GM15510 (cell line): ENCODE measurements around the gene BEST2.
A peak's percentile ranks its signal among the peaks of the same experiment; 100 is the strongest.

ENCODE experiments used
- POLR2A ChIP-seq: IDR thresholded peaks from 3 replicates; pipeline ENCODE4 v1.6.1; 2011; ENCODE audit warnings: borderline replicate concordance; ENCODE audit not compliant: insufficient read length; ENCODE audit errors: extremely low read depth

Gene BEST2

DNA sequence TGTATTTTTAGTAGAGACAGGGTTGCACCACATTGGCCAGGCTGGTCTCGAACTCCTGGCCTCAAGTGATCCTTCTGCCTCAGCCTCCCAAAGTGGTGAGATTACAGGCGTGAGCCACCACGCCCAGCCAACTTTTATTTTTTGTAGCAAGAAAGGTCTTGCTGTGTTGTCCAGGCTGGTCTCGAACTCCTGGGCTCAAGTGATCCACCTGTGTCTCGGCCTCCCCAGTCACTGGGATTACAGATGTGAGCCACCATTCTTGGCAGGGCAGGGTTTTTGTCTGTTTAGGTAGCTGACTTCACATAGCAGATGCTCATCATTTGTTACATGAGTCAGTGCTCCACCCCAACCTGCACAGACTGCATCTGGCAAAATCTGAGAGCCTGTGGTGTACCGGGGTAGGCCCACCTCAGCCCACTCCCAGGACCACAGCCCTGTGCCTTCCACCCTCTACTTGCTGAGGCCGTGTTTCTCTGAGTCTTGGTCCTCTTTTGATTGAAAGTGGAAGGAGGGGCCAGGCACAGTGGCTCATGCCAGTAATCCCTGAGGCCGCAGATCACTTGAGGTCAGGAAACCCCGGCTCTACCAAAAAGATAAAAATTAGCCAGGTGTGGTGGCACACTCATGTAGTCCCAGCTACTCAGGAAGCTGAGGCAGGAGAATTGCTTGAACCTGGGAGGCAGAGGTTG is 23.7 kb upstream of the BEST2 start:
- no peak for TF ChIP-seq POLR2A

DNA sequence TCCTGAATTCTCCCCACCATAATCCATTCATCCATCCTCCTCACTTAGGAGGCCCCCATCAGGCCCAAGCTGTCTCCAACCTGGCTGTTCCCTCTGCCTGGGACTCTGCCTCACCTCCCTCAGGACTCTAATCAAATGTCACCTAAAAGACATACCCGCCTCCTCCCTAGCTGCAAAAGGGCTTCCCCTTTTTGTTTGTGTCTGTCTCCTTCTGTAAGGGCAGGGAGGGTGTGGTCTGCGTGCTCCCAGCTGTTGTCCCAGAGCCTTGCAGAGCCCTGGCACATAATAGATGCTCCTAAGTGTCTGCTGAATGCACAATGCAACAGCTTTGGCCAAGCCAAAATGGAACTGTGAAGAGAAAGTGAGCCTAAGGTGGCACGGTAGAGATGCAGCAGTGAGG is 21.5 kb upstream of the BEST2 start:
- no peak for TF ChIP-seq POLR2A

DNA sequence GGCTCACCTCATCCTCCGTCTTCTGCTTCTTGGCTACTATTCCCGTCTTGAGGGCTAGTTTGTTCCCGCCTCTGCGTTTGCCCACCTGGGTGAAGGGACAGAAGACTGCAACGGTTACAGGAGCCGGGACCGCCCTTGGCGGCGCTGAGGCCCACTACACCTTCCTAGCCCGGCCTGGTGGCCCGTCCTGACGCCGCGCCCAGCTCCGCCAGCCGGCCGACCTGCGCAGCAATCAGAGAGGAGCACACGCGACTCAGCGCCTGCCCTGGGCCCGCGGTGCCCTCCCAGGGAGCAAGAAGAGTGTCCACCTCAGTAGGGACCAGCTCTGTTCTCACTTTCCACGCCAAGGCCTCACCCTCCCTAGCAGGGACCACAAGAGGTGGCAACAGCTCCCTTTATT is 20.3 kb upstream of the BEST2 start:
- no peak for TF ChIP-seq POLR2A

DNA sequence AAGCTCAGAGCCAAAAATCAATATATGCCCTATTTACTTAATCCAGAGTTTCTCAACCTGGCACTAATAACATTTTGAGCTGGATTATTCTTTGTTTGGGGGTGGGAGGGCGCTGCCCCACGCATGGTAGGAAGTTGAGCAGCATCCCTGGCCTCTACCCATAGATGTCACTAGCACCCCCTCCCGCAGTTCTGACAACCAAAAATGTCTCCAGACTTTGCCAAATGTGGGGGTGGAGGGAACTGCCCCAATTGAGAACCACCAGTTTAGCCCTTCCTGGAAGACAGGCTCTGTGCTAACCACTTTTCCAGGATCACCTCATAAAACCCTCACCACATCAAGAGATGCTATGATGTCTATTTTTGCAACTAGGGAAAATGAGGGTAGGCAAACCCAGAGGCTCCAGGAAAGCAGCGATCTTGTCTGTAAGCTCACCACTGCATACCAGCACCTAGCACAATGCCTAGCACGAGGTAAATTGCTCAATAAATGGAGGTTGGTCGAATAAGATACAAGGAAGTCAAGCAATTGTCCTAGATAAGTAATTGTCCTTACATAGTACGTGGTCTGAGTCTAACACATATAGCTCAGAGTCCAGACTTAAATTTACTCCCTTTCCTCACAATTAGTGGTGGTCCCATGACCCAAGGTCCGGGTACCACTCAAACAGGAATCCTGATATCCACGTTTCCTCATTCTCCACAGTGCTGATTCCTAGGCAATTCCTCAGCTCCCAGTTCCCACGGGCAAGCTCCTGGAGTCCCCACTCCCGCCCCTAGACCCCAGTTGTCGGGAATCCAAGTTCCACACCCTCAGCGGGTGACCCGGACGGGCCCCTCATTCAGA is 18.0 kb upstream of the BEST2 start:
- TF ChIP-seq POLR2A = no peak

DNA sequence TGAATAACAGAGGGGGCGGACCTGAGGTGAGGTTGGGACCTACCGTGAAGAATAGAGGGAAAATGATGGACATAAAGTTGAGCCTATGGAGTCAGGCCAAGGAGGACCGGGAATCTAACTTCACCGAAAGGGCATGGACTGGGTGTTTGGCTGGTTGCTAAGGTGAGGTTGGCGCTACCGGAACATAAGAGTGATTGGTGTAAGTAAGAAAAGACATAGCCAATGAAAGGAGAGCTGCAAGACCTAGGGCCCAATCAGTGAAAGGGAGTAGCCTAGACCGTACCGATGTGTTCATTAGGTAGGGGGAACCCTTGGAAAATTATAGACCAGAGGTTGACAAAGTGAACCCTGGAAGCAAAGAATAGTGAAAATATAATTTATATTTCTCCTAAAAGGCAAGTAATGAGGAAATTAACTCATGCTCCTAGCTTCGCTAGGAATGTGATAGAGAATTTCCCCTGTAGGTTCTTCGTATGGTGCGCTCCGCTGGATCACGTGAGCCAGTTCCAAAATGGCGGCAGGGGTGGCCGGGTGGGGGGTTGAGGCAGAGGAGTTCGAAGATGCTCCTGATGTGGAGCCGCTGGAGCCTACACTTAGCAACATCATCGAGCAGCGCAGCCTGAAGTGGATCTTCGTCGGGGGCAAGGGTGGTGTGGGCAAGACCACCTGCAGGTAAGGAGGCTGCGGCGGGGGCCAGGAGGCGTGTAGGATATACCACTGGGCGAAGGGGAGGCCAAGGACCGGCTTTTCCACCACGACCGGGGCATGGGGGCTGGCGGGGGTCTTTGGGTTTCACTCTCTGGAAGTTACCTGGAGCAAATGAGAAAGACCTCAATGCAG is 14.4 kb upstream of the BEST2 start, which contains the start of gene GET3:
TSS of gene GET3 (plus strand) at position 503 of the 840 bp plus-strand sequence. CDS start at position 512, 9 bp downstream.
- peak; percentile 85 for TF ChIP-seq POLR2A

DNA sequence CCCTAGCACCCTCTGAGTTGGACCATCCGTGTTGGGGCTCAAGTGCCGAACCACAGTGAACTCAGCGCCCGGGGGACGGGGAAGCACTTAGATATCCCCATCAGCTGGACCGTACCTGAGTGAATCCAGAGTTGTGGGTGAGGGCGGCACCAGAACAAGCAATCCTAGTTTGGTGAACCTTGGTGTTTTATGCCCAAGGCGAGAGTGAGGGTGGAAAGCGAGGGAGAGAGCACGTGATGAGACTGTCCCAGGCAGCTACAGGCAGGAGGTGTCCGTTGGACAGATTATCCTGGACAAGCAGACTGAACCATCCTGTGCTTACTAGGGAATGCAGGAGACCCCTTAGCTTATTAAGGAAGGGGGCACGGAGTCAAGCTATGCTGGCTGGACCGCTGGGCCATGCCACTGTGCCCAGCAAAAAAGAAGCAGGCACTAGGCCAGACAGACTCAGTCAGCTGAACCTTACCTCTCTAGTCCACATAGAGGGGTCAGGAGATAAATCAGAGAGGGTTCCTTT is 13.7 kb upstream of the BEST2 start:
- no peak for TF ChIP-seq POLR2A

DNA sequence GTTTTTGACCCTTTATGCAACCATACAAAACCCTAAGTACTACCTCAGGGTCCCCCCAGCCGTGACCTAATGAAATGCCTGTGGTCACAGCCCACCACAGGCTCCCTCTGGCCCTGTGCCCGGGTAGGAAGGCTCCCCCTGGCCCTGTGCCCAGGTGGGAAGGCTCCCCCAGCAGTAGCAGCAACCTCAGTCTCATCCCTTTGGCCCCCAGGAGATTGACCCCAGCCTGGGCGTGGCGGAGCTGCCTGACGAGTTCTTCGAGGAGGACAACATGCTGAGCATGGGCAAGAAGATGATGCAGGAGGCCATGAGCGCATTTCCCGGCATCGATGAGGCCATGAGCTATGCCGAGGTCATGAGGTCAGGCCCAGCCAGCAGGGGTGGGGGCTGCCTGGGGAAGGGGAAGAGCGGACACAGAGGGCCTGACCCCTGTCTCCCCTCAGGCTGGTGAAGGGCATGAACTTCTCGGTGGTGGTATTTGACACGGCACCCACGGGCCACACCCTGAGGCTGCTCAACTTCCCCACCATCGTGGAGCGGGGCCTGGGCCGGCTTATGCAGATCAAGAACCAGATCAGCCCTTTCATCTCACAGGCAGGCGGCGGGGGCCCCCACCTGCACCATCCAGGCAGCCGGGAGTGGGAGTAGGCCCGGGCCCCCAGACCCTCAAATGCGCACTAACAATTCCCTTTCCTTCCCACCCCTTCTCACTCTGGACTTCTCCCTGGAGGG is 6.3 kb upstream of the BEST2 start:
- no peak for TF ChIP-seq POLR2A

DNA sequence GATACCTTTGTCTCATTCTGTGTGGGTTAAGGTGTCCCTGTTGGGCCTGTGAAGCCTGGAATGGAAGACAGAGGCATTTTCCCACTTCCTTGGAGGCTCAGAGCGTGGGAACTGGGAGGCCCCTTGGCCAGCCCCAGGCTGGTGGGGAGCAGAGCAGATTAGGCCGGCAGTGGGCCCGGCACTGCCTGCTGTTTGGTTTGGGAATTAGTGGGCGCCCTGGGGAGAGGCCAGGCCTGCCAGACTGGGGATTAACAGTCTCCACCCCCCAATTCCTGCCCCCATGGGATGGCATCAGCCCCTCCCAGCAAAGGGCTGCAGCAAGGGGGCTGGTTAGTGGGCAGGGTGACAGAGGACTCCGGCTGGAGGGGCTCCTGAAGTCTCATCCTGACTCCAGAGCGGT is 3.1 kb upstream of the BEST2 start:
- TF ChIP-seq POLR2A = no peak

DNA sequence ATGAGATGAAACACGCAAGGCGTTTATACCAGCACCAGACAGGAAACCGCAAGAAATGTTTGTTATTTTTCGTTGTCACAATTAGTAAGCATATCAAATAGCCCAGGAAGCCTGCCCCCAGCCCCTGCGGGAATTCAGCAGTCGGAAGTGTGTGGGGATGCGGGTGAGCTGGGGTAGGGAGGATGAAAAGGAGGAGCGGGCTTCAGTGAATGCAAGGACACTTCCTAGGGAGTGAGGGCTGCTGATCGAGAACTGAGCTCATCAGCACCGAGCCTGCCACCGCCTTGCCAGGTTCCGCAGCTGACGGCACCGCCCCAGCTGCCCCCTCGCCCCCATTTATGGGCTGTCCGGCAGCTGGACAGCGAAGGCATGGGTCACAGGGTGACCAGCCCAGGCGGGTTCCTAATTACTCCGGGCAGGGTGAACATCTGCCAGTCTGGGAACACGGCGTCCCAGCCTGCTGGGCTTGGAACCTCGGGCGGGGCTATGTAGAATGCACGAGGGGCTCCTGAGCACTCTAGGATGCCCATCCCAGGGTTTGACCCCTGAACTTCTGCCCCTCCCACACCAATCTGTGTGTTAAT is 1.6 kb upstream of the BEST2 start:
- no peak for TF ChIP-seq POLR2A

DNA sequence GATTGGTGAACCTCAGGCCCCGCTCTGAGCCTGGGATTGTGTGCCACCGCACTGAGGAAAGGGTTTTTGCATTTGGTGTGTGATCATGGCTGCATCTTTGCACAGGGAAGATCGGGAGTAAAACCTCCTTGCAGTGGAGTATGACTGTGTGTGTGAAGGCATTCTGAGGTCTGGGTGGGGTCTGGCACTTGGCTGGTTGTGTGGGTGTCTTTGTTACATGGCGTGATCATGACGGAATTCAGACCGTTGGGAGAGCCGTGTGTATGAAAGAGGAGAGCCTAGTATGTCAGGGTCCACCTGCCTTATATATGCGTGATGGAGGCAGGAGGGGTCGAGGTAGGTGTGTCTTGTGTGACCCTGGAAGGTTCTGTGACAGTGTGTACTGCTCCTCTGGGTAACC is 740 bp upstream of the BEST2 start:
- no peak for TF ChIP-seq POLR2A

DNA sequence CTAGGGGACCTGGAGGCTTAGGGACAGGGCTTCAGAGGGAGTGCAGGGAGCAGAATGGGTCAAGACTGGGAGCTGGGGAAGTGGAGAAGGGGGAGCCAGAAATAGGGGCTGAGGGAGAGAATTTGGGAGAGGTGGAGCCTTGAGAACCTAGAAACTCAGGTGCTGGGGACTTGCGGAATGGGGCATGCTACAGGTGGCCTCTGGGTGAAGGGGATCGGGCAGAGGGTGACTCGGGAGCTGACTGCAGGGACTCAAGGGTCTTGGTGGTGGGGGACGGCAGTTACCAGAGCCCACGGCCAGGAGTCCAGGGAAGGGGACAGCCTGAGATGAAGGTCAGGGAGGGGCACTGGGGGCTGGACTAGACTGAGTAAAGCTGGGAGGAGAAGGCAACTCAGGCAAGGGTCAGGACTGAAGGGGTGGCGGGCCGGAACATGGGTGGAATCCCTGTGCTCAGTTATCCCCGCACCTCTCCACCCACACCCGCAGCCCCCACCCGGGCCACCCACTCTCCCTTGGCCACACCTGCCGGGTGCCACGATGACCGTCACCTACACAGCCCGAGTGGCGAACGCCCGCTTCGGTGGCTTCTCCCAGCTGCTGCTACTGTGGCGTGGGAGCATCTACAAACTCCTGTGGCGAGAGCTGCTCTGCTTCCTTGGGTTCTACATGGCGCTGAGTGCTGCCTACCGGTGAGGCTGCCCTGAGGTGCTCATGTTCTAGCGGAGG is 628 bp downstream of the BEST2 start:
- TF ChIP-seq POLR2A = no peak

DNA sequence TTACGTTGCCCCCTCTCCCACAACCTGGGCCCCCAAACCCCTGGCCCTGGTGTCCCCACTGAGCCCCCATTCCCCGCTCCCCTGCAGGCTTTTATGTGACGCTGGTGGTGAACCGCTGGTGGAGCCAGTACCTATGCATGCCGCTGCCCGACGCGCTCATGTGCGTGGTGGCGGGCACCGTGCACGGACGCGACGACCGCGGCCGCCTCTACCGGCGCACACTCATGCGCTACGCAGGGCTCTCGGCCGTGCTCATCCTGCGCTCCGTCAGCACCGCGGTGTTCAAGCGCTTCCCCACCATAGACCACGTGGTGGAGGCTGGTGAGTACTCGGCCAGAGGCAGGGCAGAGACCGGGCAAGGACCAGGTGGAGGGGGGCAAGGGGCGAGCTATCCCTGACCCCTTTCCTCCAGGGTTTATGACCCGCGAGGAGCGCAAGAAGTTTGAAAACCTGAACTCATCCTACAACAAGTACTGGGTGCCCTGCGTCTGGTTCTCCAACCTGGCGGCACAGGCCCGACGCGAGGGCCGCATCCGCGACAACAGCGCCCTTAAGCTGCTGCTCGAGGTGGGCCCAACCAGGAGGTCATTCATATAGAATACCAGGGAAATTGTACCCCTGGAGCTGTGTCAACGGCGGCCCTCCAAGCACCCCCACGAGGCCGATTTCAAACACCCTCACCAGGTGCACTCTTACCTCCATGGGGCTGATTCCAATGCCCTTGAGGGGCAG is 3.0 kb downstream of the BEST2 start:
- TF ChIP-seq POLR2A = no peak
